Cardiac muscle cell (in vitro differentiated cells and primary cell): ENCODE data around the gene RHCE. TPM values are rescaled to one million over a fixed set of nuclear protein-coding genes. Genes with fewer than 3 reads are reported as not detected.
"Not testable (repeated sequence)": the region's sequence is repeated elsewhere in the genome, so short reads cannot be mapped to it uniquely, and the experiment has no call there.

Experiments used
- DNase-seq, 2 donors: peaks; one replicate each; pipeline versions ENCODE4 v3.0.0 to v3.0.0-alpha.2; 2010 to 2017; ENCODE audit warnings: low read depth in 1 of 2, low spot score in 1 of 2
- H3K27ac ChIP-seq: fragments of 200-600 bp; sonication (generic); 2 replicates; pipeline ENCODE4 v1.5.1; 2016
- H3K27me3 ChIP-seq: fragments of 200-600 bp; sonication (generic); 2 replicates; pipeline ENCODE4 v1.6.0; 2016; ENCODE audit warnings: control low read depth
- H3K36me3 ChIP-seq: fragments of 200-600 bp; sonication (generic); 2 replicates; pipeline ENCODE4 v1.5.1; 2016; ENCODE audit warnings: control low read depth
- H3K4me1 ChIP-seq: fragments of 200-600 bp; sonication (generic); 2 replicates; pipeline ENCODE4 v1.8.1; 2017; ENCODE audit warnings: low read depth, mild to moderate bottlenecking, mixed run types
- H3K4me3 ChIP-seq: fragments of 200-600 bp; sonication (generic); 2 replicates; pipeline ENCODE4 v1.5.1; 2016; ENCODE audit warnings: mild to moderate bottlenecking
- H3K9me3 ChIP-seq: fragments of 200-600 bp; sonication (generic); 2 replicates; pipeline ENCODE4 v1.5.1; 2017; ENCODE audit warnings: low read depth, mild to moderate bottlenecking, control low read depth
- CTCF ChIP-seq: IDR thresholded peaks from 2 replicates; pipeline ENCODE4 v1.5.1; 2012; ENCODE audit warnings: low read depth, mild to moderate bottlenecking, low read length
- polyA plus RNA-seq: library from polyadenylated mRNA; unstranded; fragments of >200 nt; fragmentation: Nextera tagmentation; extraction: Ambion mirVana; gene quantifications from 2 replicates; pipeline ENCODE4 v1.2.1, GENCODE V29; 2016
- total RNA-seq: library from RNA; depleted of rRNA; stranded (reverse); fragments of >200 nt; gene quantifications from 2 replicates; pipeline ENCODE4 v1.2.3, GENCODE V29; 2016

The RHCE gene
- total and polyA plus RNA-seq, 2 experiments from 2014 or later = 2.1 to 4.9 TPM

DNA sequence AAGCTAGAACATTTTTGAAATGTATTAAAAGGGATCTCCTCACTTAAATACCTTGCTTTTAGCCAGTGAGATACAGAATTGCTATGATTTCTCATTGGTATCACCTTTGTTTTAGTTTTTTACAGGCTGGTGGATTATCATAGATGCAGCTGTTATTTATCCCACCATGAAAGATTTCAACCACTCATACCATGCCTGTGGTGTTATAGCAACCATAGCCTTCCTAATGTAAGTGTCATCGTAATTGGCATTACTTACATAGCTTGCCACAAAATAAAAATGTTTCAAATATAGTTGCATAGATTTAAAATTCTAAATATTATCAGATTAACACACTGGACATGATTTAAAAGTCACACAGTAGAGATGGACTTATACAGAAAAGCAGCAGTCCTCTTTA lies 77.8 kb downstream of the RHCE start:
- Histone ChIP-seq H3K27ac (no peak overlapping the region), H3K27me3 (no peaks in the 10 kb centered on the region), H3K36me3 (peaks cover 13% of the 10 kb centered on the region), H3K4me1 (peaks cover 4% of the 10 kb centered on the region), H3K9me3 (no peaks in the 10 kb centered on the region), H3K4me3 (no peak overlapping the region)
- no peak for DNase-seq
- no peak for TF ChIP-seq CTCF

DNA sequence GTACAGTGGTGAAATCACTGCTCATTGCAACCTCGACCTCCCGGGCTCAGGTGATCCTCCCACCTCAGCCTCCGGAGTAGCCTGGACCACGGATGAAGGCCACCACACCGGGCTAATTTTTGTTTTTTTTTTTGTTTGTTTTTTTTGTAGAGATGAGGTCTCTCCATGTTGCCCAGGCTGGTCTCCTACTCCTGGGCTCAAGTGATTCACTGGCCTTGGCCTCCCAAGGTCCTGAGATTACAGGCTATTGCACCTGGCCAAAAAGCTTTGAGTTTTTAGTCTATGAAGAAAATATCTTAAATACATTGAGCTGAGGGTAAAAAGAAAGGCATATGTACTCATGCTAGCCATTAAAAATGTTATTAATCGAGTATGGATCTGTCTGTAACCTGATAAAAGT lies 78.9 kb downstream of the RHCE start:
- no peak overlapping the region for H3K27ac ChIP-seq
- no peak for DNase-seq
- H3K4me1 ChIP-seq = peaks cover 4% of the 10 kb centered on the region
- H3K4me3 ChIP-seq = no peak overlapping the region
- no peak for TF ChIP-seq CTCF
- peaks cover 12% of the 10 kb centered on the region for H3K36me3 ChIP-seq
- H3K27me3 ChIP-seq = no peaks in the 10 kb centered on the region
- no peaks in the 10 kb centered on the region for H3K9me3 ChIP-seq

- no peak for TF ChIP-seq CTCF
- no peak for DNase-seq
- no peaks in the 10 kb centered on the region for H3K9me3 ChIP-seq
- peaks cover 11% of the 10 kb centered on the region for H3K36me3 ChIP-seq
- peaks cover 4% of the 10 kb centered on the region for H3K4me1 ChIP-seq
- H3K4me3 ChIP-seq = peak overlapping the region; percentile 86
- peak overlapping the region; percentile 93 for H3K27ac ChIP-seq
- no peaks in the 10 kb centered on the region for H3K27me3 ChIP-seq
Measured at GRCh38 chr1:25338986-25339385, 81.6 kb downstream of the RHCE start.

DNA sequence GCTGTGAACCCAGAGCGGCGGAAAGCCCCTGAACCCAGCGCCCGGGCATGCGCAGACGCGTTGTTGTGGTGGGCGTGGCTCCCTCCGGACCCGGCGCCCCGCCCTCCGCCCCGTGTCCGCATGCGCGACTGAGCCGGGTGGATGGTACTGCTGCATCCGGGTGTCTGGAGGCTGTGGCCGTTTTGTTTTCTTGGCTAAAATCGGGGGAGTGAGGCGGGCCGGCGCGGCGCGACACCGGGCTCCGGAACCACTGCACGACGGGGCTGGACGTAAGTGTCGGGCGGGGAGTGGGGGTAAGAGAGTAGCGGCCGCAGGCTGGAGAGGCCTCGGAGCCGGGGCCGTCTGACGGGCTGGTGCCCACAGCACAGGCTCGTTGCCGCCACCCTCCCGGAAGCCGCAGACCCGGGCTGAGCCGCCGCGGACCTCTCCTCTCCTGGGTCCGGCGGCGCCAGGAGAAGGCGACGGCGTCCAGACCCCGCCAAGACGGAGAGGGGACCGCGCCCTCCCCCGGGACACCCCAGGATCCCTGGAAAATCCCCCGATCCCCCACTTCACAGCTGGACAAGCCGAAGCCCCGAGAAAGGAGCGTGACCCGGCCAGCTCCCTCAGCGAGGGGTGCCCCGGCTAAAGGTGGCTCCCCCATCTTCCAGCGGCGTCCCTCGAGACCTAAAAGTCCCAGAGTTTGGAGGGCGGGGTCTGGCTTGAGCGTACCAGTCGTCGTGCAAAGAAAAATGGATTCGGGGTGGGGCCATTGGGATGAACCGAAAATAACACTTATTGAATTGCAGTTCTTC lies 82.2 kb downstream of the RHCE start, which contains the start of gene TMEM50A:
Gene TMEM50A (plus strand): TSS at position 147 of the 794 bp plus-strand sequence. CDS start 2,153 bp downstream, outside the sequence.
- peak within 1 kb of the TSS; percentile 93 for H3K27ac ChIP-seq
- peak; percentile 88 to 89 for DNase-seq
- no peak for TF ChIP-seq CTCF
- H3K36me3 ChIP-seq = peaks cover 11% of the 10 kb centered on the region
- H3K4me1 ChIP-seq = peaks cover 4% of the 10 kb centered on the region
- H3K27me3 ChIP-seq = no peaks in the 10 kb centered on the region
- H3K9me3 ChIP-seq = no peaks in the 10 kb centered on the region
- H3K4me3 ChIP-seq = peak within 1 kb of the TSS; percentile 86

DNA sequence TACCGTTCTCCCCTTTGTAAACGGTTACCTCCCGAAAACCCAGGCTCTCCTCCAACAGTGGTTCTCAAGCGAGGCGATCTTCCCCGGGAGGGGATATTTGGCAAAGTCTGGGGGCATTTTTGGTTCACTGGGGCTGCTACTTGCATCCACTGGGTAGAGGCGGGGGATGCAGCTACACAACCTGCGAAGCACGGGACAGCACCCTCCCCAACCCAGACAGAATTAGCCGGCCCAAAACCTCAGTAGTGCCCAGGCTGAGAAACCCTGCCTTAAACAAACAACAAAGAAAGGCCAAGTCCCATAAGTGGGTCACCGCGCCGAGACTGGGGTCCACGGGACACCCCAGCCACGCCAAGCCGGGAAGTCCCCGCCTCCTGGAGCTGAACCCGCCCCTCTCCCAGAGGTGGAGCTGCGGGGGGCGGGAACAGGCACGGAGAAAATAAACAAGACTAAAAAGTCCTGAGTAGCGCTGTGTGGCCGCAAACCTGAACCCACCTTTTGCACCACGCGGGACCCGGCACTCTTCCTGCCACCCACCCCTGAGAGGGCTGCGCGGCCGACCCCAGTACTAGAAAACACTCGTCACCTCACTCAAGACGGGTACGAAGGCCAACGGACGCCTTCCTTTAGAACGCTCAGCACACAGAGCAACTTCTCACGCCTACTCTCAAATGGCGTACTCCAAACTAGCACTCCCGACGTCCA lies 83.0 kb downstream of the RHCE start:
- not testable (repeated sequence) for H3K9me3 ChIP-seq, DNase-seq, H3K27me3 ChIP-seq, H3K4me1 ChIP-seq, H3K36me3 ChIP-seq
- peak overlapping the region; percentile 93 for H3K27ac ChIP-seq
- peak overlapping the region; percentile 86 for H3K4me3 ChIP-seq

- H3K4me1 ChIP-seq, H3K36me3 ChIP-seq, H3K27me3 ChIP-seq, H3K9me3 ChIP-seq, DNase-seq: not testable (repeated sequence)
- Histone ChIP-seq H3K4me3 (peak overlapping the region; percentile 56), H3K27ac (peak overlapping the region; percentile 22)
Measured at GRCh38 chr1:25336922-25337354, 83.7 kb downstream of the RHCE start.

DNA sequence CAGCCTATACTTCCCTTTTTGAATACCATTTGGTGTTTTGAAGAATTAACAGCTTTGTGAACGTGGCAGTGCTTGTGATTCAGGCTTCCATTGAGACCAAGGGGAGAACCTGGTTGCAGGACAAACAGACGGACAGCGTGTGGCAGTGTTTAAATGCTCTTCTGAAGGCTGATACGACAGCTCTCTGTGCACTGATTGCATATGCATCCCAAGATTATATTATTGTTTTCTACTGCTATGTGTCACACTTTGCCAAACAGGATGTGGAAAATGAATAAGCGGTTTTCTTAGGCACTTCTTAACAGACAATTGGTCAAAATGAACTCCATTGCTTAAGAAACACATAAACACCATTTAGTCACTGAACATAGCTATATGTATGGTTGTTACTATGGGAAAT lies 90.7 kb downstream of the RHCE start:
- not testable (repeated sequence) for H3K9me3 ChIP-seq, H3K27me3 ChIP-seq, H3K36me3 ChIP-seq, H3K27ac ChIP-seq, H3K4me3 ChIP-seq, H3K4me1 ChIP-seq, DNase-seq

DNA sequence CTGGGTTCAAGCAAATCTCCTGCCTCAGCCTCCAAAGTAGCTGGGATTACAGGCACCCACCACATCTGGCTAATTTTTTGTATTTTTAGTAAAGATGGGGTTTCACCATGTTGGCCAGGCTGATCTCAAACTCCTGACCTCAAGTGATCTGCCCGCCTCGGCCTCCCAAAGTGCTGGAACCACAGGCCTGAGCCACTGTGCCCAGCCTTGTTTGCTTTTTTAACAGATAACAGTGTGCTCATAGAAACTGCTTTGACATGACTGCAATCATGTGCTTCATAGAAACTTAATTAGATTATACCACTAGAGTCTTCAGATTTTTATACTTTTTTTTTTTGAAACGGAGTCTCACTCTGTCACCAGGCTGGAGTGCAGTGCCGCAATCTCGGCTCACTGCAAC lies 91.3 kb downstream of the RHCE start:
- not testable (repeated sequence) for H3K4me3 ChIP-seq, DNase-seq, H3K9me3 ChIP-seq, H3K27ac ChIP-seq, H3K27me3 ChIP-seq, H3K4me1 ChIP-seq, H3K36me3 ChIP-seq

GRCh38 chr1:25328791-25329185 lies 91.8 kb downstream of the RHCE start:
- not testable (repeated sequence) for H3K36me3 ChIP-seq, DNase-seq, H3K9me3 ChIP-seq, H3K4me3 ChIP-seq, H3K4me1 ChIP-seq, H3K27me3 ChIP-seq, H3K27ac ChIP-seq
